Measurements from ENCODE around the gene ESRRB.

GRCh38 chr14:76334316-76334715, 41.6 kb upstream of the ESRRB start:
- TF ChIP-seq POLR2AphosphoS5 (IDR thresholded peaks at IDR 0.05; ENCODE audit: low read depth, low read length) = no peak
- TF ChIP-seq REST (IDR thresholded peaks at IDR 0.05; ENCODE audit: insufficient read depth in 1 of 2, low read depth in 2 of 2, low read length in 2 of 2) = no peak
- no peak for TF ChIP-seq TAF1 (IDR thresholded peaks at IDR 0.05; ENCODE audit: borderline replicate concordance, insufficient read depth, low read length)
- TF ChIP-seq SIN3A (IDR thresholded peaks at IDR 0.05; ENCODE audit: borderline replicate concordance, insufficient read depth, low read length) = no peak
- TF ChIP-seq FOXP2 (optimal IDR thresholded peaks at IDR 0.05; ENCODE audit: borderline replicate concordance, extremely low read depth, extremely low read length, insufficient read depth) = no peak

Measured in PFSK-1 (cell line).